SK-N-MC (cell line): ENCODE data around the gene HBB.

ENCODE experiments used
- EZH2 ChIP-seq: fragments of 200-600 bp; sonication (generic); IDR thresholded peaks from one replicate; pipeline ENCODE4 v1.6.1; 2017; ENCODE audit warnings: antibody characterized with exemption
- POLR2AphosphoS5 ChIP-seq: IDR thresholded peaks from 2 replicates; pipeline ENCODE4 v1.6.1; 2012; ENCODE audit warnings: mild to moderate bottlenecking, low read depth, low read length, borderline replicate concordance

- TF ChIP-seq POLR2AphosphoS5 (no peak), EZH2 (no peak)
These were observed 23.5 kb downstream of the HBB start for GRCh38 chr11:5203366-5203765.
